ENCODE results near the gene MYO1B. TPM values are rescaled to one million over a fixed set of nuclear protein-coding genes. Genes with fewer than 3 reads are reported as not detected.

The MYO1B gene
- polyA plus RNA-seq, 1 donor from 2014 or later: 72.2 TPM

GRCh38 chr2:191250400-191250799, 5.2 kb downstream of the MYO1B start:
- Histone ChIP-seq H3K36me3 (ENCODE audit: insufficient read depth, low read length) (no peaks in the 10 kb centered on the region), H3K27ac (ENCODE audit: low read length) (no peak overlapping the region), H3K4me2 (ENCODE audit: low read length) (no peak overlapping the region), H3K9me3 (ENCODE audit: low read length) (no peaks in the 10 kb centered on the region), H4K20me1 (ENCODE audit: insufficient read depth) (no peaks in the 10 kb centered on the region), H3K9ac (ENCODE audit: low read length) (no peak overlapping the region), H3K9me2 (ENCODE audit: insufficient read depth, low read length) (no peaks in the 10 kb centered on the region), H2AFZ (ENCODE audit: low read depth, low read length) (no peak overlapping the region), H3F3A (ENCODE audit: insufficient read depth, low read length, poor library complexity, severe bottlenecking) (no peaks in the 10 kb centered on the region), H3K4me3 (ENCODE audit: low read length) (no peak overlapping the region), H3K79me2 (replicated peaks; ENCODE audit: insufficient read depth, low read length) (peaks cover 90% of the 10 kb centered on the region), H3K27me3 (ENCODE audit: insufficient read depth, low read depth, low read length) (no peaks in the 10 kb centered on the region)
- no peak for TF ChIP-seq EP300 (conservative IDR thresholded peaks at IDR 0.05; ENCODE audit: poor library complexity, severe bottlenecking)
- TF ChIP-seq EZH2 (IDR thresholded peaks at IDR 0.05; ENCODE audit: borderline replicate concordance, insufficient read depth, low read length, poor library complexity, severe bottlenecking): no peak

DNA sequence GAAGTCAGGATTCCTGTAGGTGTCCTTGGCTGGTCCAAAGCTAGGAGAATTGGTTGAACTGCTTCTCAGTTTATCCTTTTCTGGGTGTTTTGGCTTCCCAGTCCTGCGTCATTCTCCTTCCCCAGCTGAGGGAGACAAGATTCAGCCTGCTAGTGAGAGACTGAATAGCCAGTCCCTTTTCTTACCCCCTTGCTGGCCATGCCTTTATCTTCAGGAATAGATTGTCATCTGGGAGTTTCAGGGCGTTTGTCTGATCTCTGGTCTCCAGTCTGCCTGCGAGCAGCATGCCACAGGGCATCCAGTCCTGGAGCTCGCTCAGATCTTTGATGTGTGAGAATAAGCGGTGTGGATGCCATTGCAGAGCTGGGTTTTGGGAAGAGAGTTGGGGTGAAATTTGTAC, 5.8 kb downstream of the MYO1B start:
- peaks cover 96% of the 10 kb centered on the region for H3K79me2 ChIP-seq (replicated peaks; ENCODE audit: insufficient read depth, low read length)
- H3K36me3 ChIP-seq (ENCODE audit: insufficient read depth, low read length): no peaks in the 10 kb centered on the region
- H4K20me1 ChIP-seq (ENCODE audit: insufficient read depth): no peaks in the 10 kb centered on the region
- no peaks in the 10 kb centered on the region for H3K27me3 ChIP-seq (ENCODE audit: insufficient read depth, low read depth, low read length)
- no peak overlapping the region for H3K9ac ChIP-seq (ENCODE audit: low read length)
- H3K9me2 ChIP-seq (ENCODE audit: insufficient read depth, low read length): no peaks in the 10 kb centered on the region
- no peak overlapping the region for H3K4me2 ChIP-seq (ENCODE audit: low read length)
- no peak overlapping the region for H3K27ac ChIP-seq (ENCODE audit: low read length)
- H3K4me3 ChIP-seq (ENCODE audit: low read length): no peak overlapping the region
- H2AFZ ChIP-seq (ENCODE audit: low read depth, low read length): no peak overlapping the region
- no peaks in the 10 kb centered on the region for H3K9me3 ChIP-seq (ENCODE audit: low read length)
- TF ChIP-seq EP300 (conservative IDR thresholded peaks at IDR 0.05; ENCODE audit: poor library complexity, severe bottlenecking): no peak
- TF ChIP-seq, protein P1, sequence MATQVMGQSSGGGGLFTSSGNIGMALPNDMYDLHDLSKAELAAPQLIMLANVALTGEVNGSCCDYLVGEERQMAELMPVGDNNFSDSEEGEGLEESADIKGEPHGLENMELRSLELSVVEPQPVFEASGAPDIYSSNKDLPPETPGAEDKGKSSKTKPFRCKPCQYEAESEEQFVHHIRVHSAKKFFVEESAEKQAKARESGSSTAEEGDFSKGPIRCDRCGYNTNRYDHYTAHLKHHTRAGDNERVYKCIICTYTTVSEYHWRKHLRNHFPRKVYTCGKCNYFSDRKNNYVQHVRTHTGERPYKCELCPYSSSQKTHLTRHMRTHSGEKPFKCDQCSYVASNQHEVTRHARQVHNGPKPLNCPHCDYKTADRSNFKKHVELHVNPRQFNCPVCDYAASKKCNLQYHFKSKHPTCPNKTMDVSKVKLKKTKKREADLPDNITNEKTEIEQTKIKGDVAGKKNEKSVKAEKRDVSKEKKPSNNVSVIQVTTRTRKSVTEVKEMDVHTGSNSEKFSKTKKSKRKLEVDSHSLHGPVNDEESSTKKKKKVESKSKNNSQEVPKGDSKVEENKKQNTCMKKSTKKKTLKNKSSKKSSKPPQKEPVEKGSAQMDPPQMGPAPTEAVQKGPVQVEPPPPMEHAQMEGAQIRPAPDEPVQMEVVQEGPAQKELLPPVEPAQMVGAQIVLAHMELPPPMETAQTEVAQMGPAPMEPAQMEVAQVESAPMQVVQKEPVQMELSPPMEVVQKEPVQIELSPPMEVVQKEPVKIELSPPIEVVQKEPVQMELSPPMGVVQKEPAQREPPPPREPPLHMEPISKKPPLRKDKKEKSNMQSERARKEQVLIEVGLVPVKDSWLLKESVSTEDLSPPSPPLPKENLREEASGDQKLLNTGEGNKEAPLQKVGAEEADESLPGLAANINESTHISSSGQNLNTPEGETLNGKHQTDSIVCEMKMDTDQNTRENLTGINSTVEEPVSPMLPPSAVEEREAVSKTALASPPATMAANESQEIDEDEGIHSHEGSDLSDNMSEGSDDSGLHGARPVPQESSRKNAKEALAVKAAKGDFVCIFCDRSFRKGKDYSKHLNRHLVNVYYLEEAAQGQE (IDR thresholded peaks at IDR 0.05; ENCODE audit: borderline replicate concordance): no peak
- no peak for TF ChIP-seq POLR2AphosphoS5 (IDR thresholded peaks at IDR 0.05)
- TF ChIP-seq SMC3 (conservative IDR thresholded peaks at IDR 0.05; ENCODE audit: poor library complexity): no peak
- TF ChIP-seq CTCF (IDR thresholded peaks at IDR 0.05; ENCODE audit: poor library complexity, severe bottlenecking): no peak
- no peak for TF ChIP-seq TAF1 (IDR thresholded peaks at IDR 0.05; ENCODE audit: low read depth)
- no peak for TF ChIP-seq MXI1 (conservative IDR thresholded peaks at IDR 0.05; ENCODE audit: poor library complexity, severe bottlenecking)
- no peaks in the 10 kb centered on the region for H3F3A ChIP-seq (ENCODE audit: insufficient read depth, low read length, poor library complexity, severe bottlenecking)

- H3K9ac ChIP-seq (ENCODE audit: low read length): no peak overlapping the region
Observed at GRCh38 chr2:191252699-191253098, 7.5 kb downstream of the MYO1B start.

More at GRCh38 chr2:191252699-191253098, 7.5 kb downstream of the MYO1B start:
- Histone ChIP-seq H3F3A (ENCODE audit: insufficient read depth, low read length, poor library complexity, severe bottlenecking) (no peaks in the 10 kb centered on the region), H3K4me3 (ENCODE audit: low read length) (no peak overlapping the region), H4K20me1 (ENCODE audit: insufficient read depth) (no peaks in the 10 kb centered on the region), H3K27me3 (ENCODE audit: insufficient read depth, low read depth, low read length) (no peaks in the 10 kb centered on the region), H3K79me2 (replicated peaks; ENCODE audit: insufficient read depth, low read length) (peaks cover 99% of the 10 kb centered on the region), H3K9me2 (ENCODE audit: insufficient read depth, low read length) (no peaks in the 10 kb centered on the region), H3K27ac (ENCODE audit: low read length) (no peak overlapping the region), H3K9me3 (ENCODE audit: low read length) (no peaks in the 10 kb centered on the region), H3K36me3 (ENCODE audit: insufficient read depth, low read length) (no peaks in the 10 kb centered on the region), H3K4me2 (ENCODE audit: low read length) (no peak overlapping the region), H2AFZ (ENCODE audit: low read depth, low read length) (no peak overlapping the region)
- TF ChIP-seq CTCF (IDR thresholded peaks at IDR 0.05; ENCODE audit: poor library complexity, severe bottlenecking): no peak
- TF ChIP-seq SMC3 (conservative IDR thresholded peaks at IDR 0.05; ENCODE audit: poor library complexity): no peak
- TF ChIP-seq EP300 (conservative IDR thresholded peaks at IDR 0.05; ENCODE audit: poor library complexity, severe bottlenecking): no peak
- TF ChIP-seq, protein P1 (IDR thresholded peaks at IDR 0.05; ENCODE audit: borderline replicate concordance): no peak
- TF ChIP-seq RAD21 (conservative IDR thresholded peaks at IDR 0.05): no peak
- no peak for TF ChIP-seq EZH2 (IDR thresholded peaks at IDR 0.05; ENCODE audit: borderline replicate concordance, insufficient read depth, low read length, poor library complexity, severe bottlenecking)
- TF ChIP-seq POLR2AphosphoS5 (IDR thresholded peaks at IDR 0.05): no peak
- no peak for TF ChIP-seq MXI1 (conservative IDR thresholded peaks at IDR 0.05; ENCODE audit: poor library complexity, severe bottlenecking)
- TF ChIP-seq TAF1 (IDR thresholded peaks at IDR 0.05; ENCODE audit: low read depth): no peak
